ENCODE data around the gene CNOT6L.
"Not testable (repeated sequence)": the region's sequence is repeated elsewhere in the genome, so short reads cannot be mapped to it uniquely, and the experiment has no call there.

Gene CNOT6L

GRCh38 chr4:77777135-77777807, 41.9 kb downstream of the CNOT6L start:
- DNase-seq: no peak

GRCh38 chr4:77776182-77777134, 42.7 kb downstream of the CNOT6L start:
- no peak for DNase-seq

GRCh38 chr4:77773101-77773500, 46.1 kb downstream of the CNOT6L start:
- no peak for DNase-seq

GRCh38 chr4:77771566-77771965, 47.6 kb downstream of the CNOT6L start:
- no peak for DNase-seq

- no peak for DNase-seq
These were observed 53.4 kb downstream of the CNOT6L start for GRCh38 chr4:77765720-77766119.

GRCh38 chr4:77762531-77762930, 56.6 kb downstream of the CNOT6L start:
- no peak for DNase-seq

GRCh38 chr4:77761595-77761994, 57.6 kb downstream of the CNOT6L start:
- DNase-seq: no peak

- no peak for DNase-seq
These were observed 60.4 kb downstream of the CNOT6L start for GRCh38 chr4:77758804-77759203.

GRCh38 chr4:77751764-77752163, 67.4 kb downstream of the CNOT6L start:
- no peak for DNase-seq

GRCh38 chr4:77745792-77746191, 73.4 kb downstream of the CNOT6L start:
- no peak for DNase-seq

GRCh38 chr4:77742054-77742453, 77.1 kb downstream of the CNOT6L start:
- no peak for DNase-seq

- no peak for DNase-seq
These were observed 78.7 kb downstream of the CNOT6L start for GRCh38 chr4:77740480-77740879.

- DNase-seq: peak in 1 of 2 donors; percentile 7
These were observed 84.2 kb downstream of the CNOT6L start for GRCh38 chr4:77734928-77735327.

- no peak for DNase-seq
These were observed 87.5 kb downstream of the CNOT6L start for GRCh38 chr4:77731656-77732055.

GRCh38 chr4:77728420-77728819, 90.7 kb downstream of the CNOT6L start:
- DNase-seq: no peak

GRCh38 chr4:77721073-77721472, 98.1 kb downstream of the CNOT6L start:
- DNase-seq: no peak

GRCh38 chr4:77718500-77718899, 100.7 kb downstream of the CNOT6L start:
- not testable (repeated sequence) for DNase-seq

- DNase-seq: no peak
These were observed 103.5 kb downstream of the CNOT6L start for GRCh38 chr4:77715414-77716290.

- no peak for DNase-seq
These were observed 104.7 kb downstream of the CNOT6L start for GRCh38 chr4:77714514-77714913.

GRCh38 chr4:77713884-77714283, 105.3 kb downstream of the CNOT6L start:
- no peak for DNase-seq

- DNase-seq: no peak
These were observed 106.5 kb downstream of the CNOT6L start for GRCh38 chr4:77712675-77713074.

GRCh38 chr4:77711469-77711868, 107.7 kb downstream of the CNOT6L start:
- no peak for DNase-seq

GRCh38 chr4:77710684-77711083, 108.5 kb downstream of the CNOT6L start:
- no peak for DNase-seq

Data from stimulated activated CD4-positive, alpha-beta T cell treated with anti-CD3 and anti-CD28 coated beads, Interleukin-2, amount 100 ng/mL, for 24 hours (primary cell).